B cell (primary cell): ENCODE data around the gene MMP8. TPM values are rescaled to one million over a fixed set of nuclear protein-coding genes. Genes with fewer than 3 reads are reported as not detected.

ENCODE experiments used
- ATAC-seq: fragments of 200-7000 bp; cut with Tn5 transposase; one replicate; pipeline ENCODE4 v1.10.0; 2021; ENCODE audit warnings: low read depth, mild to moderate bottlenecking, moderate number of reproducible peaks, moderate library complexity
- CTCF ChIA-PET: fragments of 350-600 bp; sonication (Branson Sonifier 250); formaldehyde crosslinking; loops from one replicate; lab custom pipeline; 2021; ENCODE audit warnings: antibody characterized with exemption, inconsistent platforms; lab: Charles Lee
- POLR2A ChIA-PET: fragments of 350-600 bp; sonication (Branson Sonifier 250); formaldehyde crosslinking; loops from one replicate; lab custom pipeline; 2021; ENCODE audit warnings: antibody characterized with exemption; lab: Charles Lee
- DNase-seq: peaks from one replicate; pipeline ENCODE4 v3.0.0; 2013
- H2AFZ ChIP-seq: 2 replicates; pipeline ENCODE4 v1.6.1; 2012; ENCODE audit warnings: mild to moderate bottlenecking, low read depth, low read length; ENCODE audit not compliant: insufficient read depth, poor library complexity, severe bottlenecking
- H3K27ac ChIP-seq, 2 donors: 1 replicate in 1 of 2; 2 replicates in 1 of 2; pipeline ENCODE4 v1.5.1; 2012 to 2013; ENCODE audit warnings: low read length in 2 of 2, mild to moderate bottlenecking in 2 of 2, moderate library complexity in 1 of 2
- H3K27me3 ChIP-seq, 4 experiments: fragments of 200-600 bp in 1 of 4; sonication (generic) in 1 of 4; replicated peaks in 1 of 4; 1 replicate in 2 of 4; 2 replicates in 2 of 4; pipeline versions ENCODE4 v1.6.1 to v1.7.0; 2013 to 2016; ENCODE audit warnings: low read length in 3 of 4, mild to moderate bottlenecking in 2 of 4, mixed read lengths in 1 of 4, moderate library complexity in 1 of 4; ENCODE audit not compliant: insufficient read depth in 4 of 4, control insufficient read depth in 3 of 4; ENCODE audit errors: control extremely low read depth in 1 of 4
- H3K36me3 ChIP-seq, 2 experiments: replicated peaks in 1 of 2; 1 replicate in 1 of 2; 2 replicates in 1 of 2; pipeline versions ENCODE4 v1.6.1 to v1.7.1; 2013; ENCODE audit warnings: low read length in 1 of 2; ENCODE audit not compliant: insufficient read depth in 2 of 2, control insufficient read depth in 1 of 2; ENCODE audit errors: control extremely low read depth in 1 of 2, extremely low read depth in 1 of 2
- H3K4me1 ChIP-seq, 2 donors: fragments of 200-600 bp in 1 of 2; sonication (generic) in 1 of 2; 1 replicate in 1 of 2; 2 replicates in 1 of 2; pipeline versions ENCODE4 v1.5.1 to v1.6.1; 2013 to 2017; ENCODE audit warnings: low read length in 2 of 2; ENCODE audit not compliant: control insufficient read depth in 2 of 2, insufficient read depth in 2 of 2
- H3K4me2 ChIP-seq: replicated peaks from 2 replicates; pipeline ENCODE3; 2012; ENCODE audit warnings: mild to moderate bottlenecking, low read depth, low read length; ENCODE audit not compliant: poor library complexity, severe bottlenecking
- H3K4me3 ChIP-seq, 5 experiments: fragments of 200-600 bp in 1 of 5; sonication (generic) in 1 of 5; 1 replicate in 3 of 5; 2 replicates in 2 of 5; pipeline versions ENCODE4 v1.5.1 to v1.7.0; 2011 to 2016; ENCODE audit warnings: low read length in 4 of 5, mild to moderate bottlenecking in 4 of 5, low read depth in 2 of 5, control low read depth in 1 of 5, moderate library complexity in 1 of 5; ENCODE audit not compliant: insufficient read depth in 1 of 5; ENCODE audit errors: control extremely low read depth in 1 of 5, extremely low read depth in 1 of 5
- H3K79me2 ChIP-seq: fragments of 200-600 bp; sonication (generic); one replicate; pipeline ENCODE4 v1.6.0; 2016; ENCODE audit warnings: low read length; ENCODE audit not compliant: control insufficient read depth, insufficient read depth
- H3K9ac ChIP-seq: fragments of 200-600 bp; sonication (generic); 2 replicates; pipeline ENCODE4 v1.6.1; 2017; ENCODE audit warnings: mild to moderate bottlenecking, low read length, moderate library complexity
- H3K9me3 ChIP-seq, 3 donors: one replicate each; pipeline versions ENCODE4 v1.6.1 to v1.7.1; 2013; ENCODE audit warnings: low read length in 2 of 3; ENCODE audit not compliant: control insufficient read depth in 2 of 3, insufficient read depth in 1 of 3; ENCODE audit errors: control extremely low read depth in 1 of 3
- H4K20me1 ChIP-seq: 2 replicates; pipeline ENCODE4 v1.6.0; 2012; ENCODE audit warnings: mild to moderate bottlenecking, low read length; ENCODE audit not compliant: insufficient read depth, control insufficient read depth, poor library complexity, severe bottlenecking
- H3K27ac Mint-ChIP-seq: one replicate; pipeline ENCODE4 v1.8.0; 2021; ENCODE audit warnings: mixed read lengths
- H3K27me3 Mint-ChIP-seq: one replicate; pipeline ENCODE4 v1.8.0; 2021; ENCODE audit warnings: mixed read lengths
- H3K4me1 Mint-ChIP-seq: one replicate; pipeline ENCODE4 v1.8.0; 2021; ENCODE audit warnings: mixed read lengths
- H3K4me3 Mint-ChIP-seq: one replicate; pipeline ENCODE4 v1.8.0; 2021; ENCODE audit warnings: mixed read lengths
- H3K9me3 Mint-ChIP-seq: one replicate; pipeline ENCODE4 v1.8.0; 2022; ENCODE audit warnings: mixed read lengths; ENCODE audit not compliant: insufficient read depth
- CTCF ChIP-seq: fragments of 200-600 bp; IDR thresholded peaks from one replicate; pipeline ENCODE4 v1.8.0; 2022; ENCODE audit warnings: antibody characterized with exemption, mild to moderate bottlenecking
- EZH2 ChIP-seq: IDR thresholded peaks from 2 replicates; pipeline ENCODE4 v1.6.1; 2012; ENCODE audit warnings: borderline replicate concordance, low read depth, mild to moderate bottlenecking, moderate library complexity, low read length; ENCODE audit not compliant: insufficient read depth, poor library complexity, severe bottlenecking
- WGBS: methylation state at CpG from one replicate; pipeline ENCODE4 v1.1.5; 2013; ENCODE audit warnings: missing lambda C conversion rate; ENCODE audit not compliant: insufficient coverage; 5-methylcytosine and 5-hydroxymethylcytosine counted together
- intact Hi-C: fragments of 100-400 bp; cut with micrococcal nuclease; formaldehyde crosslinking; loops from one replicate; pipeline ENCODE4 v1.10.0; 2022
- polyA minus RNA-seq: library from RNA; depleted of rRNA, polyadenylated mRNA; stranded (reverse); fragments of >200 nt; gene quantifications from 2 replicates; pipeline ENCODE4 v1.2.3, GENCODE V29; 2012
- polyA plus RNA-seq: library from polyadenylated mRNA; depleted of rRNA; stranded (reverse); fragments of >200 nt; gene quantifications from 2 replicates; pipeline ENCODE4 v1.2.3, GENCODE V29; 2012
- total RNA-seq, 2 donors: library from RNA; stranded (reverse); fragments of 120-200 nt in 1 of 2; gene quantifications; 1 replicate in 1 of 2; 2 replicates in 1 of 2; pipeline versions ENCODE4 v1.2.3 to v1.2.4, GENCODE V29; 2013 to 2022

MMP8 gene
- not detected in 2 replicates for total RNA-seq
- 0.09 TPM for total RNA-seq (2013)
- polyA plus RNA-seq: not detected in 2 replicates
- polyA minus RNA-seq: not detected in 2 replicates

- Mint-ChIP-seq H3K4me3 (no peak within 1 kb of the TSS), H3K27me3 (peaks cover 2% of the 10 kb centered on the region), H3K9me3 (no peaks in the 10 kb centered on the region), H3K4me1 (no peaks in the 10 kb centered on the region), H3K27ac (no peak within 1 kb of the TSS)
- H3K4me1 ChIP-seq: no peaks in the 10 kb centered on the region
- H3K9me3 ChIP-seq: no peaks in the 10 kb centered on the region
- intact Hi-C loops: loop anchor here (5.0 kb wide), 1 partner anchor 217 kb away; no protein-coding TSS in a partner anchor
- 100% methylated on average over 1 of the region's 2 CpGs for WGBS
- no peaks in the 10 kb centered on the region for H4K20me1 ChIP-seq
- H2AFZ ChIP-seq: no peak within 1 kb of the TSS
- DNase-seq (no peak), ATAC-seq (no peak)
- no peak within 1 kb of the TSS for H3K27ac ChIP-seq
- no peak for TF ChIP-seq EZH2
- TF ChIP-seq CTCF: no peak
- H3K9ac ChIP-seq: no peak within 1 kb of the TSS
- H3K36me3 ChIP-seq: no peaks in the 10 kb centered on the region
- H3K79me2 ChIP-seq: no peaks in the 10 kb centered on the region
- ChIA-PET CTCF (no interaction called here), POLR2A (no interaction called here)
- peaks cover 0 to 3% (median 0%) of the 10 kb centered on the region in 4 experiments for H3K27me3 ChIP-seq
- no peak within 1 kb of the TSS for H3K4me3 ChIP-seq
- H3K4me2 ChIP-seq: no peak within 1 kb of the TSS
These were observed at the start of gene MMP8 for GRCh38 chr11:102724904-102725500. TSS of gene MMP8 (minus strand) at chr11:102724954. CDS start at chr11:102724855, 99 bp downstream.

GRCh38 chr11:102773386-102773785 is 48.6 kb upstream of the MMP8 start:
- no peak overlapping the region for H3K4me3 Mint-ChIP-seq
- intact Hi-C loops: no loop called here
- WGBS: 97% methylated on average over 3 of the region's 4 CpGs
- H3K9me3 Mint-ChIP-seq: no peaks in the 10 kb centered on the region
- no peaks in the 10 kb centered on the region for H4K20me1 ChIP-seq
- POLR2A ChIA-PET: no interaction called here
- H3K27ac ChIP-seq: no peak overlapping the region
- no peak overlapping the region for H3K4me3 ChIP-seq
- CTCF ChIA-PET: no interaction called here
- no peak overlapping the region for H3K27ac Mint-ChIP-seq
- H3K4me2 ChIP-seq: no peak overlapping the region
- no peaks in the 10 kb centered on the region for H3K9me3 ChIP-seq
- H3K27me3 Mint-ChIP-seq: peaks cover 28% of the 10 kb centered on the region
- H3K4me1 ChIP-seq: no peaks in the 10 kb centered on the region
- DNase-seq (no peak), ATAC-seq (no peak)
- H3K9ac ChIP-seq: no peak overlapping the region
- H3K4me1 Mint-ChIP-seq: no peaks in the 10 kb centered on the region
- H3K27me3 ChIP-seq: peaks cover 0 to 2% (median 0%) of the 10 kb centered on the region in 4 experiments
- no peaks in the 10 kb centered on the region for H3K36me3 ChIP-seq
- no peaks in the 10 kb centered on the region for H3K79me2 ChIP-seq
- TF ChIP-seq CTCF (no peak), EZH2 (no peak)
- H2AFZ ChIP-seq: no peak overlapping the region
